Measurements from ENCODE around the gene RPS16. TPM values are rescaled to one million over a fixed set of nuclear protein-coding genes. Genes with fewer than 3 reads are reported as not detected.
A peak's percentile ranks its signal among the peaks of the same experiment; 100 is the strongest.

RPS16 gene
- total and polyA plus RNA-seq, 9 donors: 2,348 to 7,403 (median 4,531) TPM

DNA sequence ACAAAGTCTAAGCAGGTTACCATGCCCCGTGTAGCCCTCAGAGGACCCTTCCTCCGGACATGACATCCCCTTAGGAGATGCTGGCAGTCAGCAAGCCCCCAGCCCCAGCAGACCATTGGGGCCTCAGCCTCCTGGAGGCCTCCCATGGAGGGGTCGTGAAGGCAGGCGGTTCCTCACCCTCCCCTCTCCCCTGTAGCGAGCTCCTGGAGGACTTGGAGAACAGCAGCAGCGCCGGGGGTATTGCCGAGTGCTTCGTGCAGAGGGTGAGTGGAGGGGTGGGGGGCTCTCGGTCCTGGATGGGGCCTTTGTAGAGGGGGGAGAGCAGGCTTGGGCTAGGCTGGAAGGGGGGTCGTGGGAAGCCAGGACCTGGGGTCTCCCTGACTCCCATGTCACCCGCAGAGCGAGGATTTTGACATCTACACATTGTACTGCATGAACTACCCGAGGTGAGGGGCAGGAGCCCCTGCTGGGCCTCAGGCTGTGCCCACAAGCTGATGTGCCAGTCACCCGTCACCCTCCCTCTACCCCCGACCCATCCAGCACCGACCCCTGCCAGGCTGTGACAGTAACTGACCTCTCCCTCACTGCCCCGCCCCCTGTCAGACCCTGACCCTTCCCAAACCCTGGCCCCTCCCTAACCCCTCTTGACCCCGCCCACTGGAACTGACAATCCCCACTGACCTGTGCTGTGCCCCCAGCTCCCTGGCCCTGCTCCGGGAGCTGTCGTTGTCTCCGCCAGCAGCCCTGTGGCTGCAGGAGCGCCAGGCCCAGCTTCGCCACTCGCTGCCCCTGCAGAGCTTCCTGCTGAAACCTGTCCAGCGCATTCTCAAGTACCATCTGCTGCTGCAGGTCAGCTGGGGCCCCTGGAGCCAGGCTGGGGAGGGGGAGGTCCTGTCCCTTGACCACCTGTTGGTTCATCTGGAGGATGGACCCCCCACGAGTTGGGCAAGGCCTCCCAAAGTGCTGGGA is 19.3 kb downstream of the RPS16 start:
- no peaks in the 10 kb centered on the region for H3K27me3 ChIP-seq
- H3K4me1 ChIP-seq (ENCODE audit: insufficient read depth): peaks cover 18% of the 10 kb centered on the region
- H3K4me3 ChIP-seq: no peak overlapping the region
- H3K9me3 ChIP-seq: no peaks in the 10 kb centered on the region
- intact Hi-C loops (cut with DNase I): no loop called here
- TF ChIP-seq, protein P1, sequence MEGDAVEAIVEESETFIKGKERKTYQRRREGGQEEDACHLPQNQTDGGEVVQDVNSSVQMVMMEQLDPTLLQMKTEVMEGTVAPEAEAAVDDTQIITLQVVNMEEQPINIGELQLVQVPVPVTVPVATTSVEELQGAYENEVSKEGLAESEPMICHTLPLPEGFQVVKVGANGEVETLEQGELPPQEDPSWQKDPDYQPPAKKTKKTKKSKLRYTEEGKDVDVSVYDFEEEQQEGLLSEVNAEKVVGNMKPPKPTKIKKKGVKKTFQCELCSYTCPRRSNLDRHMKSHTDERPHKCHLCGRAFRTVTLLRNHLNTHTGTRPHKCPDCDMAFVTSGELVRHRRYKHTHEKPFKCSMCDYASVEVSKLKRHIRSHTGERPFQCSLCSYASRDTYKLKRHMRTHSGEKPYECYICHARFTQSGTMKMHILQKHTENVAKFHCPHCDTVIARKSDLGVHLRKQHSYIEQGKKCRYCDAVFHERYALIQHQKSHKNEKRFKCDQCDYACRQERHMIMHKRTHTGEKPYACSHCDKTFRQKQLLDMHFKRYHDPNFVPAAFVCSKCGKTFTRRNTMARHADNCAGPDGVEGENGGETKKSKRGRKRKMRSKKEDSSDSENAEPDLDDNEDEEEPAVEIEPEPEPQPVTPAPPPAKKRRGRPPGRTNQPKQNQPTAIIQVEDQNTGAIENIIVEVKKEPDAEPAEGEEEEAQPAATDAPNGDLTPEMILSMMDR (IDR thresholded peaks at IDR 0.05): no peak
- TF ChIP-seq EP300 (IDR thresholded peaks at IDR 0.05): no peak
- no peak for TF ChIP-seq POLR2A (IDR thresholded peaks at IDR 0.05)
- WGBS, 3 donors: 67 to 74% (median 69%) methylated on average over 25 to 27 of the region's 27 CpGs
- no peak overlapping the region for H3K27ac ChIP-seq
- H3K36me3 ChIP-seq: no peaks in the 10 kb centered on the region
- peak in 4 of 5 donors; percentile 46 to 64 (median 50) for DNase-seq

DNA sequence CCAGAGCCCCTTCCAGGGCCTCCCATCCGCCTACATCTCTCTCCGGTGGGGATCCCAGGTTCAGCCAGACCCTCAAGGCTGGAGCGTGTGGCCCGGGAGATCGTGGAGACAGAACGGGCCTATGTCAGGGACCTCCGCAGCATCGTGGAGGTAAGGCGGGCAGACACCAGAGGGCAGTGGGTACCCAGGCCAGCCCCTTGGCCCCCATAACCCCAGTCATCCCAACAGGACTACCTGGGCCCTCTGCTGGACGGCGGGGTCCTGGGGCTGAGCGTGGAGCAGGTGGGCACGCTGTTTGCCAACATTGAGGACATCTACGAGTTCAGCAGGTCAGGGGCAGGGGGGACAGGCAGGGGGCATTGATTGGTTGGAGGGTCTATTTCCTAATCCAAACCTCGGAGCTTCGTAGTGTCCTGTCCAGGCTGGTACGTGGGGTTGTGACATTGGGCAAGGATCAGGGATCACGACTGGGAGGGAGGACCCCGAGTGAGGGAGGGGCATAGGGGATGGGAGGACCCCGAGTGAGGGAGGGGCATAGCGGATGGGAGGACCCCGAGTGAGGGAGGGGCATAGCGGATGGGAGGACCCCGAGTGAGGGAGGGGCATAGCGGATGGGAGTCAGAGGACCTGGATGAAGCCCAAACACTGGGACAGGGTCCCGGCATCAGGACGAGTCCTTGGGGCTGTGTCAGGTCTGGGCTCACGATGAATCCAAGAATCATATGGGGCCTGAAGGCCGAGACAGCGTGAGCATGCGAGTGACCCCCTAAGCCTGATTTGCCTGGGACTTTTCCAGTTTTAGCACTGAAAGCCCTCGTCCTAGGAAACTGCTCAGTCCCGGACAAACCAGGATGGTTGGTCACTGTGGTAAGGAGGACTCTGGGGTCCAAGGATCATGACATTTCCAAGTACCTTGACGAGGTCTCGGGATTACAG is 20.4 kb downstream of the RPS16 start:
- H3K27me3 ChIP-seq: no peaks in the 10 kb centered on the region
- H3K9me3 ChIP-seq: no peaks in the 10 kb centered on the region
- H3K4me3 ChIP-seq: no peak overlapping the region
- H3K4me1 ChIP-seq (ENCODE audit: insufficient read depth): peaks cover 24% of the 10 kb centered on the region
- WGBS, 3 donors: 28 to 45% (median 30%) methylated on average over 34 to 35 of the region's 35 CpGs
- TF ChIP-seq EP300 (IDR thresholded peaks at IDR 0.05): no peak
- peak overlapping the region in 1 of 2 donors; percentile 21 for H3K27ac ChIP-seq
- intact Hi-C loops (cut with DNase I): no loop called here
- no peaks in the 10 kb centered on the region for H3K36me3 ChIP-seq
- peak in 3 of 5 donors; percentile 50 to 54 (median 51) for DNase-seq

DNA sequence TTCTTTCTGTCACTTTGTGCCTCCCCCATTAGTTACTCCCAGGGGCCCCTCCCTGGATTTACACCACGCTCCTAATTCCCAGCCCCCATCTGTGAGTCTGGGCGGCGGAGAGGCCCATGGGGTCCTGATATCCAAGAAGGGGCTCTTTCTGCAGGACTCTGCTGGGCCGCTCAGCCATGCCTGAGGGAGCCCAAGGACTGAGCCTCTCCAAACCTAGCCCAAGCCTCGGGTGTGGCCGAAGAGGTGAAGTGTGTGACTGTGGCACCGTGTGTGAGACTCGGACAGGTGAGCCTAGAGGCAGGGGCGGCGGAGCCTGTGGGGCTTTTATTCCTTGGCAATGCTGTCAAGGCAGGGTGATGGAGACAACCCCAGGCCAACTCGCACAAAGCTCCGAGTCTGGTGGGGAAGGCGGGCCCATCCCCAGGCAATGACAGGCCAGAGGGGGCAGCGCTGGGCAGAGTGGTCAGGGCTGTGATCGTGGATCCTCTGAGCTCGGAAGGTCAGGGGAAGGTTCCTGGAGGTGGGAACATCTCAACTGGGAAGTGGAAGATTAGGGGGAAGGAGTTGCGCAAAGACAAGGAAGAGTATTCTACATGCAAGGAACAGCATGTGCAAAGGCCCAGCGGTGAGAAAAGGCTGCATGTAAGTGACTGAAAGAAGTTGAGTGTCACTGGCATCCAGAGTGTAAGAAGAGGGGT is 21.7 kb downstream of the RPS16 start:
- Histone ChIP-seq H3K4me1 (ENCODE audit: insufficient read depth) (peaks cover 24% of the 10 kb centered on the region), H3K27me3 (no peaks in the 10 kb centered on the region), H3K36me3 (no peaks in the 10 kb centered on the region), H3K4me3 (peak overlapping the region; percentile 68), H3K27ac (peak overlapping the region; percentile 68 to 90), H3K9me3 (no peaks in the 10 kb centered on the region)
- intact Hi-C loops (cut with DNase I): loop anchor here in 2 of 4 donors (2.0 kb wide), 2 partner anchors 17 to 31 kb away; partner anchors contain the start of gene SUPT5H (in 1 of the 2)
- 9 to 20% (median 13%) methylated on average over 18 of the region's 18 CpGs for WGBS, 3 donors
- TF ChIP-seq EP300 (IDR thresholded peaks at IDR 0.05): no peak
- TF ChIP-seq, protein P1 (IDR thresholded peaks at IDR 0.05): no peak
- TF ChIP-seq POLR2A (IDR thresholded peaks at IDR 0.05): no peak
- peak; percentile 36 to 65 (median 59) for DNase-seq

DNA sequence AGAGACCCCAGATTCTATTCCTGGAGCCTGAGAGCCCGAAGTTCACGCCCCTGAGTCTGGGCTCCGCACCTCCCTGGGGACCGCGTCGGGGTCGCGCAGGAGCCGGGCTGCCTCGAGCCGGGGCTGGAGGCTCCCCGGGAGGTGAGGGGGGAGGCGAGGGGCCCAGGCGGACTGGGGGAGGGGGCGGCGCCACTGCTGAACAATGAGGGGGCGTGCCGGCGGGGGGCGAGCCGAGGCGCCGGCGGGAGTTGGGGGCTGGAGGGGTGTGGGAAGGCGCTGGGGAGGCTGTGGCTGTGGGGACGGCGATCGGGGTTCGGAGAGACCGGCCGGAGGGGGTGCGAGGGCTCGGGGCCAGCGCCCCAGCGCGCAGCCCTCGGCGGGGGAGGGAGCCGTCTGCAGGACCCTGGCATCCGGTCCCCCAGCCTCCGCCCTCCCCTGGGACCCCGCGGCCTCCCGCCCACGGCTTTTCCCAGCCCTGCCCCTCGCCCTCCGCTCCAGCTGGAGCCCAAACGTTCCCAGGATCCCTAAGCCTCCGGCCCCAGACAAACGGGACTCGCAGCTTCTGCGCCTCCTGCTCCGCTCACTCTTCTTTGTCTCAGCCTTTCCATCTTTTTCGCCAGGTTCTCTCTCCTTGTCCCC is 22.4 kb downstream of the RPS16 start:
- Histone ChIP-seq H3K27me3 (no peaks in the 10 kb centered on the region), H3K4me1 (ENCODE audit: insufficient read depth) (peaks cover 24% of the 10 kb centered on the region), H3K36me3 (no peaks in the 10 kb centered on the region), H3K27ac (peak overlapping the region; percentile 68 to 90), H3K9me3 (no peaks in the 10 kb centered on the region), H3K4me3 (peak overlapping the region; percentile 68)
- 0 to 1% (median 1%) methylated on average over 27 to 54 of the region's 54 CpGs for WGBS, 3 donors
- TF ChIP-seq, protein P1 (IDR thresholded peaks at IDR 0.05): no peak
- TF ChIP-seq POLR2A (IDR thresholded peaks at IDR 0.05): peak; percentile 4
- intact Hi-C loops (cut with DNase I): loop anchor here in 2 of 4 donors (2.0 kb wide), 2 partner anchors 17 to 31 kb away; partner anchors contain the start of gene SUPT5H (in 1 of the 2)
- DNase-seq: peak; percentile 83 to 88 (median 85)
